Smooth muscle cell of bladder (primary cell): Measurements from ENCODE around the gene RBM4B. TPM values are rescaled to one million over a fixed set of nuclear protein-coding genes. Genes with fewer than 3 reads are reported as not detected.

Experiments used
- total RNA-seq: library from RNA; depleted of rRNA; stranded (reverse); fragments of >200 nt; gene quantifications from 2 replicates; pipeline ENCODE4 v1.2.3, GENCODE V29; 2014

The RBM4B gene
- 22.6 and 28.7 TPM in 2 replicates for total RNA-seq

GRCh38 chr11:66677599-66678375 is at the start of gene RBM4B:
Gene RBM4B (minus strand): TSS chr11:66677887. CDS start chr11:66677079, 808 bp downstream.

GRCh38 chr11:66638177-66639065 is 39.3 kb downstream of the RBM4B start, which contains the start of gene RBM4:
Gene RBM4 (plus strand): TSS chr11:66638703. CDS start chr11:66639712, 1,009 bp downstream.

GRCh38 chr11:66616379-66617154 is 61.1 kb downstream of the RBM4B start, which contains the start of gene RBM14:
Gene RBM14 (plus strand): TSS chr11:66616630. CDS start chr11:66616721, 91 bp downstream.

Other genes starting within 250 kb of the RBM4B start
- gene MRPL11, start 239.0 kb downstream of the RBM4B start, total RNA-seq = 40.4 and 41.0 TPM in 2 replicates
- gene PELI3, start 211.0 kb downstream of the RBM4B start, total RNA-seq = 16.1 and 22.7 TPM in 2 replicates
- gene DPP3, start 197.5 kb downstream of the RBM4B start, total RNA-seq = 37.3 and 48.8 TPM in 2 replicates
- 19.1 and 27.7 TPM in 2 replicates for gene BBS1, start 167.3 kb downstream of the RBM4B start, total RNA-seq
- 11.0 and 13.0 TPM in 2 replicates for gene ZDHHC24, start 131.8 kb downstream of the RBM4B start, total RNA-seq
- gene ACTN3, start 131.0 kb downstream of the RBM4B start, total RNA-seq = 0.14 and 0.18 TPM in 2 replicates
- gene CTSF, start 109.3 kb downstream of the RBM4B start, total RNA-seq = 15.9 and 21.3 TPM in 2 replicates
- gene CCDC87, start 84.8 kb downstream of the RBM4B start, total RNA-seq = 0.14 and 0.28 TPM in 2 replicates
- gene CCS, start 84.7 kb downstream of the RBM4B start, total RNA-seq = 51.1 and 60.2 TPM in 2 replicates
- gene RBM14, start 61.3 kb downstream of the RBM4B start, total RNA-seq = 16.2 and 20.1 TPM in 2 replicates
- 100 and 119 TPM in 2 replicates for gene RBM4, start 39.2 kb downstream of the RBM4B start, total RNA-seq
- 0.43 and 1.1 TPM in 2 replicates for gene SPTBN2, start 51.3 kb upstream of the RBM4B start, total RNA-seq
- gene RCE1, start 165.6 kb upstream of the RBM4B start, total RNA-seq = 9.5 and 13.2 TPM in 2 replicates
- gene LRFN4, start 179.2 kb upstream of the RBM4B start, total RNA-seq = 6.5 and 10.7 TPM in 2 replicates